ENCODE results near the gene RCOR1.

RCOR1 gene

GRCh38 chr14:102731871-102732800 is 139.7 kb downstream of the RCOR1 start:
- DNase-seq (ENCODE audit: low read depth), result no peak
- TF ChIP-seq, protein P1, sequence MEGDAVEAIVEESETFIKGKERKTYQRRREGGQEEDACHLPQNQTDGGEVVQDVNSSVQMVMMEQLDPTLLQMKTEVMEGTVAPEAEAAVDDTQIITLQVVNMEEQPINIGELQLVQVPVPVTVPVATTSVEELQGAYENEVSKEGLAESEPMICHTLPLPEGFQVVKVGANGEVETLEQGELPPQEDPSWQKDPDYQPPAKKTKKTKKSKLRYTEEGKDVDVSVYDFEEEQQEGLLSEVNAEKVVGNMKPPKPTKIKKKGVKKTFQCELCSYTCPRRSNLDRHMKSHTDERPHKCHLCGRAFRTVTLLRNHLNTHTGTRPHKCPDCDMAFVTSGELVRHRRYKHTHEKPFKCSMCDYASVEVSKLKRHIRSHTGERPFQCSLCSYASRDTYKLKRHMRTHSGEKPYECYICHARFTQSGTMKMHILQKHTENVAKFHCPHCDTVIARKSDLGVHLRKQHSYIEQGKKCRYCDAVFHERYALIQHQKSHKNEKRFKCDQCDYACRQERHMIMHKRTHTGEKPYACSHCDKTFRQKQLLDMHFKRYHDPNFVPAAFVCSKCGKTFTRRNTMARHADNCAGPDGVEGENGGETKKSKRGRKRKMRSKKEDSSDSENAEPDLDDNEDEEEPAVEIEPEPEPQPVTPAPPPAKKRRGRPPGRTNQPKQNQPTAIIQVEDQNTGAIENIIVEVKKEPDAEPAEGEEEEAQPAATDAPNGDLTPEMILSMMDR (conservative IDR thresholded peaks at IDR 0.05; ENCODE audit: control insufficient read depth, insufficient read depth, low read depth, low read length), result no peak
- H3K4me3 ChIP-seq (ENCODE audit: control insufficient read depth, low read depth, low read length), result no peak overlapping the region

DNA sequence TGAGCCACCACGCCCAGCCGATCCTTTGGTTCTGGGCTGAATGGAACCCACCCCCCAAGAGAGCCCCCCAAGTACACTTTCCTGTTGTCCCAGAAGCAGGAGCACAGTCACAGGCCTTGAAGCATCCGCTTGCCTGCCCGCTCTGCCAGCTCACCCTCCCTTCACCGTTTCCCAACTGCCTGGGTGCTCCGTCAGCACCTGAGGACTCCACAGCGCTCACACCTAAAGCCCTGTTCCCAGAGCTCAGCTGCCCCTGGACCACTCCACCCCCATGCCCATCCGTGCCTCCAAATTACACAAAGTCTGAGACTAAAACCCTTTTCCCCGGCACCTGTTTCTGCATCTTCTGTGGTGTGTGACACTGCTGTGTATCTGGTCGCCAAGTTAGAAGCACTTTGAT is 140.5 kb downstream of the RCOR1 start:
- H3K4me3 ChIP-seq (ENCODE audit: control insufficient read depth, low read depth, low read length), result no peak overlapping the region
- DNase-seq (ENCODE audit: low read depth), result no peak
- TF ChIP-seq, protein P1 (conservative IDR thresholded peaks at IDR 0.05; ENCODE audit: control insufficient read depth, insufficient read depth, low read depth, low read length), result no peak

GRCh38 chr14:102733326-102733725 is 140.9 kb downstream of the RCOR1 start:
- DNase-seq (ENCODE audit: low read depth), result no peak
- TF ChIP-seq, protein P1 (conservative IDR thresholded peaks at IDR 0.05; ENCODE audit: control insufficient read depth, insufficient read depth, low read depth, low read length), result no peak
- H3K4me3 ChIP-seq (ENCODE audit: control insufficient read depth, low read depth, low read length), result no peak overlapping the region

DNA sequence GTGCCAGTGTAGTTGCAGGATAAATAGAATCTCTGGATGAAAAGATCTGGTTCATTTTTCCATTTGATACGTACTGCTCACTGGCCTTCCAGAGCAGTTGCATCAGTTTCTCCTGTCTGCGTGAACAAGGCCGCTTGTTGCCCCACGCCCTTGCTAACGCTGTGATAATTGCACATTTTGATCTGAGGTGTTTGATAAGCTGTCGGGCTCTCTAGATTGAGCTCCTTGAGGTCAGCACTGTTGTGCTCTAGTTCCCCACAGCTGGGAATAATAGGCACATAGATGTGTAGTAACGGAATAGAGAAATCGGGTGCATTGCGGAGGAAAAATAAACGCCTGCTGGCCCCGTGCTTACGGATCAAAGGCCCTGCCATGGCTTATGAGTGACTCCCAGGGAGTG is 142.0 kb downstream of the RCOR1 start:
- TF ChIP-seq, protein P1 (conservative IDR thresholded peaks at IDR 0.05; ENCODE audit: control insufficient read depth, insufficient read depth, low read depth, low read length), result no peak
- H3K4me3 ChIP-seq (ENCODE audit: control insufficient read depth, low read depth, low read length), result no peak overlapping the region
- DNase-seq (ENCODE audit: low read depth), result no peak

DNA sequence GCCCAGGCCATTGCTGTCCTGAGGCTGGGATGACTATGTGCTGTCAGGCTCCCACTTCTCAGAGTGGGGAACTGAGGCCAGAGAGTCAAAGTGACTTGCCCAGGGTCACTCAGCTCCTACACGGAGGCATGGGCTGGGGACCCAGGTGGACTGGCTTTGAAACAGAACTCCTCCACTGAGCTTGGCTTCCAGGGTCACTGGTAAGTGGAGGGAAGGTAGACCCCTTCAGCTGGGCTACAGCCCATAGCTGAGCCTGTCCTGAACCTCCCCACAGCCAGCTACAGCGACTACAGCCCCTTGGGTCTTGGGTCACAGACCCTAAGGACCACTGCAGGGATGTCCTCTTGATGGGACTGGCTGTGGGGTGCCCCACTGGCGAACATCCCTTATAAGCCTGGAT is 144.5 kb downstream of the RCOR1 start:
- TF ChIP-seq, protein P1 (conservative IDR thresholded peaks at IDR 0.05; ENCODE audit: control insufficient read depth, insufficient read depth, low read depth, low read length), result no peak
- H3K4me3 ChIP-seq (ENCODE audit: control insufficient read depth, low read depth, low read length), result no peak overlapping the region
- DNase-seq (ENCODE audit: low read depth), result no peak

DNA sequence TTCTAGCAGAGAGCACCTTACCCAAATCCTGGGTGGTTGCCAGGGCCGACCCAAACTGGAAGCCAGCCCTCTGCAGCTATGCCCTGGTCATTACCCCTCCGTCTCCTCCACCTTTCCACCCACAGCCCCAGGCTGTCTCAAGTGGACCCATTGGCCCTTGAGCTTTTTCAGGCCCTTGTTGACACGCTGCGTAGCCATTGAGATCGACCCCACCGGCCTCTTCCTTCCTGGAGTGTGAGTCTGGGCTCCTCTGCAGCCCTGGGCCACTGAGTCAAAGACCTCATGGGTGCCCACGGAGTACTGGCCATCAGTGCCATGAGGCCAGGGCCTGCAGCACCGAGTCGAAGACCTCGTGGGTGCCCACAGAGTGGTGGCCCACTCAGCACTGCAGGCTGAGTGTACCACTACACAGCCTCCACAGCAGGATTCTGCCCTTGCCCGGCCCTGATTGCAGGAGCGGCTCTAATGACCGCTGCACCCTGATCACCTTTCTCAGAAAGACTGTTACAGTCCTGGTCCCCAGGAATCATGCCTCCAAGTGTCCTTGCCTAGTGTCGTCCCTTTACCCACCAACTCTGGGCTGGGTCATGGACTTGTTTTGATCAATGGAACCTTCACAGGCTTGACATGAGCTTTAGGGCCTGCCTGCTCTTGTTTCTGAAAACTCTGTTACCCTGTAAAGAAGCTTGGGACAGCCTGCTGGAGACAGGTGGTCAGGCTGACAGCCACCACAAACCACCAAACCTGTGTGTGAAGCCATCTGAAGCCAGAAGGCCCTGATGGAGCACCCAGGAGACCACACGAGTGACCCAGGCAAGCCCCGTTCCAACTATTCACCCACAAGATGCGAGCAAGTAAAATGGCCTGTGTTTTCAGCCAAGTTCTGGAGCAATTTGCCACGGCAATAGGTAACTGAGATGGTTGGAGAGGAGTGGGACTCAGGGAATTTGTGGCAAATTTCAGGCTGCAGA is 145.2 kb downstream of the RCOR1 start:
- no peak for DNase-seq (ENCODE audit: low read depth)
- TF ChIP-seq, protein P1 (conservative IDR thresholded peaks at IDR 0.05; ENCODE audit: control insufficient read depth, insufficient read depth, low read depth, low read length), result no peak
- no peak overlapping the region for H3K4me3 ChIP-seq (ENCODE audit: control insufficient read depth, low read depth, low read length)
